IPS-NIHi7 (cell line): ENCODE data around the gene ARFGEF3.

Experiments
- DNase-seq: peaks from one replicate; pipeline ENCODE4 v3.0.0; 2012; ENCODE audit warnings: mixed read lengths; ENCODE audit errors: extremely low spot score

Gene ARFGEF3

GRCh38 chr6:138308731-138309110 lies 147.0 kb downstream of the ARFGEF3 start:
- no peak for DNase-seq

- no peak for DNase-seq
Observed at GRCh38 chr6:138309695-138310094, 148.0 kb downstream of the ARFGEF3 start.

GRCh38 chr6:138310294-138310693 lies 148.6 kb downstream of the ARFGEF3 start:
- no peak for DNase-seq

- no peak for DNase-seq
Observed at GRCh38 chr6:138310821-138311220, 149.1 kb downstream of the ARFGEF3 start.

- no peak for DNase-seq
Observed at GRCh38 chr6:138311268-138311667, 149.5 kb downstream of the ARFGEF3 start.

GRCh38 chr6:138318741-138319375 lies 157.1 kb downstream of the ARFGEF3 start:
- no peak for DNase-seq

GRCh38 chr6:138321934-138322333 lies 160.2 kb downstream of the ARFGEF3 start:
- no peak for DNase-seq

- no peak for DNase-seq
Observed at GRCh38 chr6:138323821-138324220, 162.1 kb downstream of the ARFGEF3 start.

- no peak for DNase-seq
Observed at GRCh38 chr6:138328210-138328609, 166.5 kb downstream of the ARFGEF3 start.

- DNase-seq, result no peak
Observed at GRCh38 chr6:138330763-138331162, 169.0 kb downstream of the ARFGEF3 start.

- peak; percentile 24 for DNase-seq
Observed at GRCh38 chr6:138331444-138331843, 169.7 kb downstream of the ARFGEF3 start.

GRCh38 chr6:138331984-138332383 lies 170.2 kb downstream of the ARFGEF3 start:
- no peak for DNase-seq

- DNase-seq, result no peak
Observed at GRCh38 chr6:138334000-138334399, 172.3 kb downstream of the ARFGEF3 start.

- DNase-seq, result no peak
Observed at GRCh38 chr6:138334963-138335362, 173.2 kb downstream of the ARFGEF3 start.

- DNase-seq, result no peak
Observed at GRCh38 chr6:138336221-138336620, 174.5 kb downstream of the ARFGEF3 start.

GRCh38 chr6:138337076-138337475 lies 175.3 kb downstream of the ARFGEF3 start:
- no peak for DNase-seq

GRCh38 chr6:138339024-138339423 lies 177.3 kb downstream of the ARFGEF3 start:
- peak; percentile 31 for DNase-seq

GRCh38 chr6:138341176-138341575 lies 179.4 kb downstream of the ARFGEF3 start:
- no peak for DNase-seq

- DNase-seq, result no peak
Observed at GRCh38 chr6:138343112-138343511, 181.4 kb downstream of the ARFGEF3 start.

GRCh38 chr6:138345565-138346285 lies 184.0 kb downstream of the ARFGEF3 start:
- no peak for DNase-seq

GRCh38 chr6:138346302-138347195 lies 184.8 kb downstream of the ARFGEF3 start:
- no peak for DNase-seq

GRCh38 chr6:138347864-138348263 lies 186.1 kb downstream of the ARFGEF3 start:
- DNase-seq, result no peak
